GM03348 (cell line): Measurements from ENCODE around the gene MLC1.
A peak's percentile ranks its signal among the peaks of the same experiment; 100 is the strongest.

Source experiments
- DNase-seq: peaks from one replicate; pipeline ENCODE4 v3.0.0; 2012; ENCODE audit warnings: low spot score

MLC1 gene

DNA sequence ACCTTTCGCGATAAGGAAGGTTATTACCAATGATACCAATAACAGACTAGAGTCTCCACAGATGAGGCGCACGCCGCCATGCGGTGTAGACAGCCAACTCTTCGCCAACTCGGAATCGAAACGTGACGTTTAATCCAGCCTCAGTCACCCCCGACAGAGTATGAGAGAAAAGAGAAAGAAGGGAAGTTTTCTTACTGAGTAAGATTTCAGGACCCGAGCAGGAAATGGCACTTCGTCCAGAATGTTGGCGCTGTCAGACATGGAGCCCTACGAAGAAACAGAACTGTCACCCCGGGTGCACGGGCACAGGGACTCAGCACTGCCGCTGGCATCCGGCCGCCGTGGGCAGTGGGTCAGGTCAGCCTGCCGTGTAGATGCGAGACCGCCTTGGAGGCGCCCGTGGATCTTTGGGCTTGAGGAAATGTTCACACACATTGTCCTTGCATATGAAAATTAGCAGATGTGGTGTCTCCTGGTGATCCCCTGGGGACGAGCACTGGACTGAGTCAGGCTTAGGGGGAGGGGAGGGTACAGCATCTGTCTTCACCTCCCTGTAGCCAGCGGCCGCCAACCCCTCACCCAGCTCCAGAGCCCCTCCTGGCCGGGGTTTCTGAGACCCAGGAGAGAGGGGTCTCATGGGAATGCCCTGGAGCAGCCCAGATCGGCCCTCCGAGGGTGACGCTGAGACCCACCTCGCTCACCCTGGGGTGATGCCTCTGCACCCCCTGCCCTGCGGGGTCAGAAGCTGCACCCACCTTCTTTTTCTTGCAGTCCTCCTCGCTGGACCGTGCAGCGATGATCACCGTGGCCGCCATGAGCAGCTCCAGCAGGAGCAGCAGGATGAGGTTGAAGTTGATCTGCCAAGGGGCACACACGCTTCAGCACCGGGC, 8.3 kb downstream of the MLC1 start:
- DNase-seq, result no peak

DNA sequence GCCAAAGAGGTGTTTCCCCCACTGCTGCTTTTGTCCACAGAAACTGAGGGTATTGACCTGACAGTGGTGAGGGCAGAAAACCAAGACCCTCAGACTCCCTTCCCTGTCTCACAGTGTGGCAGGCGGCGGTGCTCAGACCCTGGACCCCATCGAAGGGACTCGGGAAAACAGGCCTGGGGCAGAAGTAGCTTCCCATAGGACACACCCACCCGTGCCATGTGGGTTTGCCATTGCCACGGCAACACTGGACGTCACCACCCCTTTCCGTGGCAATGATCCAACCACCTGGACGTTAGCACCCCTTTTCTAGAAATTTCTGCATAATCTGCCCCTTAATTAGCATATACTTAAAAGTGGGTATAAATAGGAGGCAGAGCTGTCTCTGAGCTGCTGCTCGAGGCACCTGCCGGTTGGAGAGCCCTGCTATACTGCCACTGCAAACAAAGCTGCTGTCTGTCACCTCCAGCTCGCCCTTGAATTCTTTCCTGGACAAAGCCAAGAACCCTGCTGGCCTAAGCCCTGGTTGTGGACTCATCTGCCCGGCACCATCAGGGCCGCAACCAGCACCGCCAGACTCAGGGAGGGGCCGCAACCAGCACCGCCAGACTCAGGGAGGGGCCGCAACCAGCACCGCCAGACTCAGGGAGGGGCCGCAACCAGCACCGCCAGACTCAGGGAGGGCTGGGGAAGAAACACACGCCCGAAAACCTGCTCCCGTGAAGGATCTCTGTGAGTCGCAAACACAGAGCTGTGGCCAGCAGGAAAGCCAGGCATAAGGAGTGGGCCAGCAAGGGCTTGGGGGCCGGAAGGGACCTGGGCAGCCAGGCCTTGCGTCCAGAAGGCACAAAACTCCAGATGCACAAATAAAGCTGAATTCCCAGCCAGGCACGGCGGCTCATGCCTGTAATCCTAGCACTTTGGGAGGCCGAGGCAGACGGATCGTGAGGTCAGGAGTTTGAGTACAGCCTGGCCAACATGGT, 10.4 kb downstream of the MLC1 start:
- DNase-seq, result no peak

- no peak for DNase-seq
Observed at GRCh38 chr22:50074056-50074455, 11.2 kb downstream of the MLC1 start.

- DNase-seq, result no peak
Observed at GRCh38 chr22:50072714-50073538, 12.3 kb downstream of the MLC1 start.

DNA sequence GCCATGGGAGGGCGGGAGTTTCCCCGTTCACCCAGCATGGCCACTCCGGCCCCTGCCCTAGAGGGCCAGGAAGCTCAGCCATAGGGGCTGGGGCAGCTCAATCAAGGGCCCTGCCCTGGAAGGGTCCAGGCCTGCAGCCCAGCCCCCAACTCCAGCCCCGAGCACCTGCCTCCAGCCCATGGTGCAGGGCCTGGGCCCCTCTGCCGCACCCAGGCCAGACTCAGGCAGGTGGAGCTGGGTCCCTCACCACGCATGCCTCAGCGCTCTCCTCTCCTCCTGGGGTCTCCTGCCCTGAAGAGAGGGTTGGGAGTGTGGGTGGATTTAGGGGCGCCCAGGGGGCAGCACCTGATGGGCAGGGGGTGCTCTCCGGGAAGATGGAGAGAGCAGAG, 13.1 kb downstream of the MLC1 start:
- no peak for DNase-seq

- no peak for DNase-seq
Observed at GRCh38 chr22:50071432-50072166, 13.6 kb downstream of the MLC1 start.

- DNase-seq, result no peak
Observed at GRCh38 chr22:50070366-50070765, 14.9 kb downstream of the MLC1 start.

DNA sequence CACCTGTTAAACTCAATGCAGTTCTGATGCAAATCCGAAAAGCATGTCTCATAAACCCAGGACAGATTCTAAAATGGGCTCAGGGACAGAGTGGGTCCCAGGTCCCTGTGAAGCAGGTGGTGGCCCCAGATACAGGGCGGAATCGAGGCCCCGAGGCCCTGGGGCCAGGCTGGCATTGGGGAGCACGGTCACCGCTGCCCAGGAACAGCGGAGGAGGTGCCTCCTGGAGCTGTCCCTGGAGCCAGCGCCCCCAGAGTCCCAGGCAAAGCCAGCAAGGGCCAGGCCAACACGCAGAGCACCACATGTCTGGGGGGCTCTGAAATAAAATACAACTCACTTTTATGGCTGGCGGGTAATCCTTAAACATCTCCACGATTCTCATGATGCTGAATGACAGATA, 17.1 kb downstream of the MLC1 start:
- DNase-seq, result no peak

DNA sequence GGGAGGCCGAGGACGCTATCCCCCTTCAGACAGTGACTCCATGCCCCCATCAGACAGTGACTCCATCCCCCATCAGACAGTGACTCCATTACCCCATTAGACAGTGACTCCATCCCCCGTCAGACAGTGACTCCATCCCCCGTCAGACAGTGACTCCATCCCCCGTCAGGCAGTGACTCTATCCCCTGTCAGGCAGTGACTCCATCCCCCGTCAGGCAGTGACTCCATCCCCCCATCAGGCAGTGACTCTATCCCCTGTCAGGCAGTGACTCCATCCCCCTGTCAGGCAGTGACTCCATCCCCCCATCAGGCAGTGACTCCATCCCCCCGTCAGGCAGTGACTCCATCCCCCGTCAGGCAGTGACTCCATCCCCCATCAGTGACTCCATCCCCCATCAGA, 18.0 kb downstream of the MLC1 start:
- DNase-seq, result no peak

DNA sequence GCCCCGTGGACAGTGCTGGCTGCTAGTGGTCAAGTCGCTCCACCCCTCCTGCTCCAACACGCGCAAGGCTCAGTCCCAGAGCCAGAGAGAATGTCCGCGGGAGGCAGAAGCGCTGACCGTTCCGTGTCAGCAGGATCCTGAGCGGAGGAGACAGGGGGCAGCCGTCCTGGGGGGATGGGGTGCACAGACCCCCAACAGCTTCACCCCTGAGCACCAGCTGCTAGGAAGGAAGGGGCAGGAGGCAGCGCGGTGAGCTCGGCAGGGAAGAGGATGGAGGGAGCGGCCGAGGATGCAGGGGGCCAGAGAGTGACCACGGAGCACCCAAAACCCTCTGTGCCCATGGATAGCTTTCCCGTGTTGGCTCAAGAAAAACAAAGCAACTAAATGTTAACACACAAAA, 20.8 kb downstream of the MLC1 start:
- no peak for DNase-seq

GRCh38 chr22:50063589-50064393, 21.4 kb downstream of the MLC1 start:
- DNase-seq, result no peak

GRCh38 chr22:50062509-50063135, 22.6 kb downstream of the MLC1 start:
- DNase-seq, result no peak

DNA sequence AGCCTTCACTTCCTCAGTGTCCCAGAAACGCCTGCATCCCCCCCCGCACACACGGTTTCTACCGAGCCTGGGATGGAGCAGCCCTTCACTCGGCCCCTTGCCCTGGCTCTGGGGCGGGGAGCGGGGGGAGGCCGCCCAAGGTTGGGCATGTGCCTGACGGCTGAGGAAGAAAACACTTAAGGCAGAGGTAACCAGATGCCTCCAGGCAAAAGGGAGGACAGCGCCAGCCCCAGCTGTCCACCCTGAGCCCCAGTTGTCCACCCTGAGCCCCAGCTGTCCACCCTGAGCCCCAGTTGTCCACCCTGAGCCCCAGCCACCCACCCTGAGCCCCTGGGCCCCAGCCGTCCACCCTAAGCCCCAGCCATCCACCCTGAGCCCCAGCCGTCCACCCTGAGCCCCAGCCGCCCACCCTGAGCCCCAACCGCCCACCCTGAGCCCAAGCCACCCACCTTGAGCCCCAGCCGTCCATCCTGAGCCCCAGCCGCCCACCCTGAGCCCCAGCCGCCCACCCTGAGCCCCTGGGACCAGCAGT, 23.3 kb downstream of the MLC1 start:
- DNase-seq, result no peak

DNA sequence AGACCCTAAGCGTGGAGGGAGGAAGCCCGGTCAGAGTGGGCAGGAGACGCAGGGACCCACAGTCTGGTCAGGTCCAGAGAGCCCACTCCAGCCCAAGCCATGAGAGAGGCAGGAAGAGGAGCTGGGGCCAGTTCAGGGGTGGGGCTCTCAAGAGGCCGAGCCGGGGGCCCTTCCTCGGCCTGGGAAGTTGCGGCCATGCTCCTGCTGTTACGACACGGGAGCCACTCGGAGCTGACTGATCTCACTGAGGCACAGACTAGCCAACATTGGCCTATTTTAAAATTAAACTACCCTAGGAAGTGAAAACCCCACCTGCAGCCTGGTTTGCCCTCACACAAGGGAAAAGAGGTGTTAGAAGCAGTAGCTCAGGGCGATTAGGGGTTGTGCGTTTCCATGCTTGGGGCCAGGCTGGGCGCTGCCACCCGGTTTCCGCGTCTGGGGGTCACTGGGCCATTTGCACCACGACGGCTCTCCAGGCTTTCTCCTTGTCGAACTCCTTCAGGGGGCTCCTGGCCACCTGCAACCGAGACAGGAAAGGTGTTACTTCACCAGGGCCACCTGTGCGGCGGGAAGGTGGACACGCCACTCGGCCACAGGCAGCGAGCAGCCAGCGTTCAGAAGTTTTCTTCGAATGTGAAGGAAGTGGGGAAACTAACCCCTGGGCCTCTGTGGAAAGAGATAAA, 23.9 kb downstream of the MLC1 start:
- DNase-seq, result no peak

DNA sequence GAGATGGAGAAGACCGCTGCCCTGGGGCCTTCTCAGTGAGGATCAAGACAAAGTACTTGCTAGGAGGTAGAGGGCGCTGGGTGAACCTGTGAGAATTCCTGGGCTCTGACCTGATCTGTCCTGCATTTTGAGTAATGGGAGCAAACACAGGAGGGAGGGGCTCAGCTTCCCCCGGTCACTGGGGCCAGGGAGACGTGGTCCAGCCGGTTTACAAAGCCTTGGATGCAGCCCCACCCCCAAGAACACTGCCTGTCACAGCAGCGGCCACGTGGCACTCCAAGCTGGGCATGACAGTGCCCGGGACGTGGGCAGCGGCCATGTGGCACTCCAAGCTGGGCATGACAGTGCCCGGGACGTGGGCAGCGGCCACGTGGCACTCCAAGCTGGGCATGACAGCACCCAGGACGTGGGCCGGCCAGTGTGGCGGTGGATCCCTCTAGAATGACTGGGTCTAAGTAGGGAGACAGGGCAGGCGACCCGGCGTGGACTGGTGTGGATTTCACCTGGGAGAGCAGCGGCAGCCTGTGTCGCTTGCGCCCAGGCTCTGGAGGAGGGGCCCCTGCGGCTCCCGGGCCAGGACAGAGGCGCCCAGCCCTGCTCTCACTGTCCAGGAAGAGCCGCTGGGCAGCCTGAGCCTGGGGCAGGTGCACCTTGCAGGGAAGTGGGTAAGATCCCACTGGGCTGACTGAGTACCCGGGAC, 24.6 kb downstream of the MLC1 start:
- DNase-seq, result no peak

GRCh38 chr22:50059881-50060262, 25.4 kb downstream of the MLC1 start:
- DNase-seq, result no peak

DNA sequence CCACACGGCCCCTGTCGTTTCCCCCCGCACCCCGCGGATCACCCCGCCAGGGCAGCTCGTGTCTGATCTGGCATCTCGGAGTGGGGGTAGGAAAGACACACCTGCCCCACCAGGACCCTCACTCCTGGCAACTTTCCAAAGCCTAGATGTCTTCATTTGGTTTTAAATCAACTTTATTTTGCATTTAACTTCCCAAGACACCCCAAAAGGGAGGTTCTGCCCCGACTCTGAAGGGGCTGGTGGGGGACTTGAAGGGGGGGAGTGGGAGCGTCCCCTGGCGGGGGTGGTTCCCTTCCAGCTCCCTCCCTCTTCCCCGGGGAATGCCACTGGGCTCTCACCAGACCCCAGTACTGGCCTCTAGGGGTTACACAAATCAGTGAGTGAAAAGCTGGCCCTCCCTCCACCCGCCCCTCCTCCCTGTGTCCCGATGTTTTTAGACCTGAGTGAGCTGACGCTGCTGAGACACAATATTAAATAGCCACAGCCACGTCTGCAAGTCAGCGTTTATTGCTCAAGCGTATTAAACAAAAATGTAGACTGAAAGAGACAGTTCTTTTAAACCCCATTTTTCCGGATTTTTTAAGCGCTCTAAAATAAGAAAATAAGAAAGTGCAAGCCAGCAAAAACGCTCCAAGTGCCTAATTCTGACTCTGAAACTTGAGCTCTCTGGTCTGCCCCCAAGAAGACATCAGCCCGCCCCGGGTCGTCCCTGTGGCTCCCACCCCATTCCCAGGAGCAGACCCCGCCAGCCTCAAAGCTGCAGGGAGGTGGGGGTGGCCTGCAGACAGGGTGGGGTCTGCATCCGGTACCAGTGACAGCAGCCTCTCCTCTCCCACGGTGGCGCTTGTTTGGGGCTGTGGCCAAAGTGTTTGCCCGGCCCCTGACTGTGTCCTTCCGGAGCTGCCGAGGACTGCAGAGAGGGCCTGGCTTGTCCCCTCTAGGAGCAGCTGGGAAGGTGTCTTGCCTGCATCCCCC, 26.0 kb downstream of the MLC1 start:
- DNase-seq, result peak; percentile 60
